NCI-H1417 treated with DMSO at 0.1 percent for 48 hours (cell line): ENCODE measurements around the gene TNS1.

Experiments
- DNase-seq: peaks from one replicate; lab custom pipeline; 2025; lab: John Stamatoyannopoulos, UW

TNS1 gene

GRCh38 chr2:217998926-217999594 is 3.7 kb downstream of the TNS1 start:
- DNase-seq = no peak

- no peak for DNase-seq
Observed at GRCh38 chr2:217997510-217997909, 5.3 kb downstream of the TNS1 start.

DNA sequence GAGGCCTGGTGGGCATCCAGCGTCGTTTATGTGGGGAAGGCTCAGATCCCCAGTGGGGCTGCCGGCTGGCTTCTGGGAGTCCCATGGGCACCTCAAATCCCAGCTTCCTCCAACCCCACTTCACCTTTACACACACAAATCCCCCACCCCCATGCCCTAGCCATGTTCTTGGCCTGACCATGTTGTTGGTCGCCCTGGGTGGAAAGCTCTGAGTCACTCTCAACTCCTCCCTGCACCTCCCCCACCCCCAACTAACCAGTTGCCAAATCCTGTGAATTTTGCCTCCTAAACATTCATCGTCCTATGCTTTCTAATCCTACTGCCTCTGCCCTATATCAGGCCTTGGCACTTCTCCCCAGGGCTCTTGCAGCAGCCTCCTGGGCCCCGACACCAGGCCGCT is 6.4 kb downstream of the TNS1 start:
- DNase-seq = no peak

DNA sequence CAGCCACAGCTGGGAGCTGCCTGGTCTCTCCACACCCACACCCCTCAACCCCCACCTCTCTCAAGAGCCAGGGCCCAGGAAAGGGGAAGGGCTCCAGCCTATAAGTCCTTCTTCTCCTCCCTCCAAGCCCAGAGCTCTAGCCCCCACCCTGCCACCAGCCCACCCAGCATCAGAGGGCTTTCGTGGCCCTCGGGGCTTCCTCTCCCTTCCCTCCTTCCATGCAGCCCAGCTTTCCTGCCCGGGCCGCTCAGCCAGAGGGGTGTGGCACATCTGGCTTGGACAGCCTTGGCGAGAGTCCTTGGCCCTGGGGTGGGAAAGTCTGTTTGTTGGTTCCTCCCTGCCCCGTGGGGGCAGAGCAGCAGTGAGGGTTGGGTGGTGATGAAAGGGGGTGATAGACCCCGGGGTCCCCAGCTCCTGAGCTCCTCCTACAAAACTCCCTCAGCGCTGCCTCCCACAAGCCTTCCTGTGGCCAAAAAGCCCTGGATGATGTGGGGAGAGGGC is 7.0 kb downstream of the TNS1 start:
- DNase-seq = no peak

DNA sequence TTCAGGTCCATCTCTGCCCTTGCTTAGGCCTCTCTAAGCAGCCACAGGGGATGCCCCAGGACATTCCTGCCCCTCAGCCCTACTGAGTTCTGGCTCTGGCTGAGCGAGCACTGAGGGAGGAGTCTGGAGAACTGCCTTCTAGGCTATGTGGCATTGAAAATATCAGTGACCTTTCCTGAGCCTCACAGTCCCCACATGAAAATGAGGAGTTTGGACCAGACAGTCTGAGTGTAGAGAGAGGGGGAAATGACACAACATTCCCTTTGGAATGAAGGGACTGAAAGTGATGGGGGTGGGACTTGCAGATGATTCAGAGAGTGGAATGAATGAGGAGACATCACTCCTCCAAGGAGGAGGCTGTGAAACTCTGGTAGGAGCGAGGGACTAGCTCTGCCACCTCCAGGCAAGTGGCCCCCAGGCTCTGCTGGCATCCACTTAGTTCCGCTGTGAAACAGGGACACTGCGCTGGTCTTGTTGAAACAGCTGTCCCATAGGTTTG is 8.0 kb downstream of the TNS1 start:
- DNase-seq = no peak

GRCh38 chr2:217993817-217994463 is 8.9 kb downstream of the TNS1 start:
- no peak for DNase-seq

DNA sequence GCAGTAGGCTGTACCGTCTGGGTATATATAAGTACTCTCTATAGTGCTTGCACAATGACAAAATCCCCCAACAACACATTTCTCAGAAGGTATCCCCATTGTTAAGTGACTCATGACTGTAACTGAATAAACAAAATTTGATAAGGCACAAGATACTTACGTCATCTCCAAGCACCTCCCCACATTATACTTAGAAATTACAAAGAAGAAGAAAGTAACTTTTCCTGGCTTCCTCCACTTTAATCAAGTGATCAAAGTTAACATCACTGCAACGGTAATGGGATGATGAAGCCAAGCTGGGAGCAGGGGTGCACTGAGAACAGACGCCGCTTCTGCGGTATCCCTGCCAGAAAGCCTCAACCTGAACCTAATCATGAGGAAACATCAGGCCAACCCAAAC is 9.7 kb downstream of the TNS1 start:
- no peak for DNase-seq

- DNase-seq = no peak
Observed at GRCh38 chr2:217992061-217992460, 10.7 kb downstream of the TNS1 start.

GRCh38 chr2:217990791-217991465 is 11.9 kb downstream of the TNS1 start:
- DNase-seq = no peak

DNA sequence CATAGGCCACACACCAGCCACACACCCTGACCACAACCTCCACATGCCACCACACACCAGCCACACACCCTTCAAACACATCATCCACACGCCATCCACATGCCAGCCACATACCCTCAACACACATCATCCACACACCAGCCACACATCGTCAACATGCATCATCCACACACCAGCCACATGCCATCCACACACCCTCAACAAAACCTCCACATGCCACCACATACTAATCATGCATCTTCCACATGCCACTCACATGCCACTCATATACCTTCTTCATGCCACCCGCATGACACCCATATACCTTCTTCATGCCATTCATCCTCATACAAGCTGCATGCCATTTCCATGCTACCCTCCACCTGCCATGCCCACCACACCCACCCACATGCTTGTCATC is 12.4 kb downstream of the TNS1 start:
- no peak for DNase-seq

DNA sequence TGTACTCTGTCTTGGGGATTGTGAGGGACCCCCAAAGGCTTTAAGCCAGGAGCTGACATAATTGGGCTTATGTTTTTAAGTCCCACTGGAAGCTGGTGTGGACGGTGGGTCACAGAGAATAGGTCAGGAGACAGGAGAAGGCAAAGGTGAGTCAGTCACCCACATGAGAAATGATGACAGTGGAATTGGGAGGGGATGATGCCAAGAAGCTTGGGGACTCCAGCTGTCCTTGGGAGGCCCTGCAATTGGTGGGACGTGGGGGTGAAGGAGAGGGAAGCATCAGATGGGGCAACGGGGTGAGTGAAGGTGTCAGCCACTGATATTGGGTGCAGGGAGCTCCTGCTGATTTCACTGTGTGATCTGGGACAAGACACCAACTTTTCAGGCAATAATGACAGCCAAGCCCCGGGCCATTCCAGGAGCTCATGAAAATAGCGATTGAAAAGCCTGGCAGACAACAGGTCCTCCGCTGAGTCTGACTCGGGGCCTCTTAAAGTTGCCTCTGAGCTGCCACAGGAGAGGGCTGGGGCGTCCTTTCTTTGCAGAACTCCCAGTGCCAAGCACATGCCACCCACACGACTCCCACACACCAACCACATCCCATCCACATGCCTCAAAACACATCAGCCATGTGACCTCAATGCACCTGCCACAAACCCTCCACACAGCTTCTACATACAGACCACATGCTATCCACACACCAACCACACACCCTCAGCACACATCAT is 13.4 kb downstream of the TNS1 start:
- DNase-seq = no peak

- DNase-seq = no peak
Observed at GRCh38 chr2:217988840-217989204, 14.0 kb downstream of the TNS1 start.

GRCh38 chr2:217988014-217988839 is 14.6 kb downstream of the TNS1 start:
- no peak for DNase-seq

DNA sequence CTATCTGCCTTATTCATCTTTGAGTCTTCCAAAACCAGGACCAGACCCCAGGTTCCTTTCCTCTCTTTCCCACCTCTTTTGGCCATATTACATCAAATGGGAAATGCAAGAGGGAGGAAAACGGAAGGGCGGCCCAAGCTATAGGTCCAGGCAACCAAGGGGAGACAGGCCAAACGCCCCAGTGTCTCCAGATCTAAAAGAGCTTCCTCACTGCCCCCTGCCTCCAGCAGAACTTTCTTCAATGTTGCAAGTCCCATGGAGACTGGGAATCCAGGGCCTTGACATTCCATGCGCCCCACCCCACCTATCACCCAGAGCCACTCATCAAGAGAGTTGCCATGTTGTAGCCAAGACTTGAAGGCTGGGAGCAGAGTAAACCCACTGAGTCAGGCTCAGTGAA is 15.4 kb downstream of the TNS1 start:
- no peak for DNase-seq

- DNase-seq = no peak
Observed at GRCh38 chr2:217986256-217986961, 16.4 kb downstream of the TNS1 start.

DNA sequence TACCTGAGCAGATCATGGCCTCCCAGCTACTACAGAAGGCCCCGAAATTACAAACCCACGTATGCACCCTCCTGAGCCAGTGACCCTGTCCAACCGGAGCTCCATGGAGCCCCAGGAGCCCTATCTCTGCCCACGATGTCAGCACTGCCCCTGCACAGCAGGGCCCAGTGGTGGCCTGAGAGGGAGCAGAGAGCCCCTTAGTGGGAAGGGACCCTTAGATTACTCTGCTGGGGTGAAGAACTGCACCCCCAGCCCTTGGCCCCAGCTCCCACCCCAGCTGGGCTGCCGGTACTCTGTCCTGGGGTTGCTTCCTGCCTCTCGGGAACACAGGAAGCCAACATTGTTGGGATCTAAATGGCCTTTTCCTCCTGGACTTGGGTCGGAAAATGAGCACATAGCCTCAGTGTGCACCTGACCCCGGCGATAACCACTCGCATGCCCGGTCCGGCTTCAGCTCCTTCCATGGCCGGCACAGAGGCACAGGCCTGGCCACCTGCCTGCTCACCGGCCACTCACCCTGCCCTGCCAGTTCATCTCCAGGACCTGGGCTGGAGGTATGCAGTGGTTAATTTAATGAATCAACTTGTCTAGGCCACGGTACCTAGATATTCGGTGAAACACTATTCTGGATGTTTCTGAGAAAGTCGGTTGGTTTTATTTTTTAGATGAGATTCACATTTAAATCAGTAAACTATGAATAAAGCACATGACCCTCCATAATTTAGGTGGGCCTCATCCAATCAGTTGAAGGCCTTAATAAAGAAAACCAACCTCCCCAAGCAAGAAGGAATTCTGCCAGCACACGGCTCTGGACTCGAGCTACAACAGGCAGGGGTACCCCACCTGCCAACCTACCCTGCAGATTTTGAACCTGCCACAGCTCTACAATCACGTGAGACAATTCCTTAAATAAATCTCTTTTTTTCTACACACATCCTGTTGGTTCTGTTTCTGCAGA is 19.2 kb downstream of the TNS1 start:
- no peak for DNase-seq

DNA sequence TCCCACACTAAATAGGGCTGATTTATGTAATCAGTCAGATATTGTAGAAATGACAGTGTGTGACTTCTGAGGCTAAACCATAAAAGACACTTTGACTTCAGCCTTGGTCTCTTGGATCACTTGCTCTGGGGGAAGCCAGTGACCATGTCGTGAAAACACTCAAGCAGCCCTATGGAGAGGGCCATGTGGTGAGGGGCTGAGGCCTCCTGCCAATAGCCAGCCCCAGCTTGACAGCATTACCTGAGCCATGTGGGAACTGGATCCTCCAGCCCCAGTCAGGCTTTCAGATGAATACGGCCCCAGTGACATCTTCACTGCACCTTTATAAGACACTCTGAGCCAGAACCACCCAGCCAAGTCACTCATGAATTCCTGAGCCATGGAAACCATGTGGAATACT is 20.8 kb downstream of the TNS1 start:
- no peak for DNase-seq

DNA sequence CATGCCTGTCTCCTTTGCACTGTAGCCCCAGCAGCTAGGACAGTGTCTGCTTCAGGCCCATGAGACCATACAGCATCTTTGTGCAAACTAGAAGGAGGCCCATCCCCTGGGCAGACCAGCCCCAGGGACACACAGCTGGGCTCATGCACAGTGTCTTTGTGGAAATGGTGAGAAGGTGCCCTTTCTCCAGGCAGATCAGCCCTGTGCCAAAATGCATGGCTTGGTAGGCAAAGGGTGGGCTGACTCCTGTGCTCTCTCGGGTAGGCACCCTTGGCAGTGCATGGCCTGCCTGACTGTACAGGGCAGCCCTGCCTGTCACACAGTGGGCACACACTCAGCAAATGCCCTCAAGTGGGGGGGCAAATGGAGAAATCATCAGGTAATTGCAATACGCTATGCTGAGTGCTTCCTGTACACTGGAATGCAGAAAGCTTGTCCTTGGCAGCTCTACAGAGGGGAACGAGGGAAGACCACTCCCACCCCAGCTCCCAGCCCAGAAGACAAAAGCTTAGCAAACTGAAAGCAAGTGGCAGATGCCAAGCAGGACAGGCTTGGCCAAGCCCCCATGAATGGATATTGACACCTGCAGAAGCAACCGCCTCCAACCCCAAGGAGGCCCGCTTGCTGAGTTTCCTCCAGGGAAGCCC is 21.6 kb downstream of the TNS1 start:
- DNase-seq = no peak

- no peak for DNase-seq
Observed at GRCh38 chr2:217980591-217980990, 22.2 kb downstream of the TNS1 start.
